Right lobe of liver (tissue), 6 donors: ENCODE measurements around the gene FIS1. TPM values are rescaled to one million over a fixed set of nuclear protein-coding genes. Genes with fewer than 3 reads are reported as not detected.

Source experiments
- ATAC-seq, 4 donors: fragments of 200-7000 bp; cut with Tn5 transposase; one replicate each; pipeline ENCODE4 v1.9.1; 2020; ENCODE audit warnings: mild to moderate bottlenecking in 4 of 4, moderate library complexity in 4 of 4
- DNase-seq, 3 donors: peaks; one replicate each; pipeline ENCODE4 v3.0.0-alpha.2; 2020
- H3K27ac ChIP-seq, 3 donors: fragments of 200-600 bp; one replicate each; pipeline ENCODE4 v1.8.0; 2022
- H3K27me3 ChIP-seq, 2 donors: fragments of 200-600 bp; one replicate each; pipeline ENCODE4 v1.8.0; 2022
- H3K36me3 ChIP-seq, 4 donors: fragments of 200-600 bp; sonication (generic) in 1 of 4; one replicate each; pipeline versions ENCODE4 v1.5.1 to v1.8.0; 2017 to 2022; ENCODE audit warnings: control low read depth in 1 of 4
- H3K4me1 ChIP-seq, 4 donors: fragments of 200-600 bp; sonication (generic) in 1 of 4; one replicate each; pipeline versions ENCODE4 v1.5.1 to v1.8.0; 2017 to 2022; ENCODE audit warnings: control low read depth in 1 of 4
- H3K4me3 ChIP-seq, 3 donors: fragments of 200-600 bp; one replicate each; pipeline ENCODE4 v1.8.0; 2022
- H3K9me3 ChIP-seq, 4 donors: fragments of 200-600 bp; sonication (generic) in 1 of 4; one replicate each; pipeline versions ENCODE4 v1.5.1 to v1.8.0; 2017 to 2022; ENCODE audit warnings: control low read depth in 1 of 4
- POLR2A ChIP-seq: fragments of 450-650 bp; IDR thresholded peaks from one replicate; pipeline ENCODE4 v1.6.1; 2017; ENCODE audit warnings: antibody characterized with exemption, mild to moderate bottlenecking
- WGBS: methylation state at CpG from one replicate; pipeline ENCODE4 v1.1.6; 2018; ENCODE audit warnings: low coverage, low lambda C conversion rate; ENCODE audit not compliant: insufficient coverage; ENCODE audit errors: missing lambda C conversion rate; 5-methylcytosine and 5-hydroxymethylcytosine counted together
- intact Hi-C, 2 donors: fragments of 100-400 bp; cut with DNase I; formaldehyde crosslinking; loops; one replicate each; pipeline versions ENCODE4 v1.11.2 to v1.14.1; 2022
- total RNA-seq, 6 experiments: library from RNA; depleted of rRNA in 2 of 6; stranded (reverse); fragments of >200 nt in 2 of 6; fragmentation: NEBNext Ultra II Directional in 3 of 6; extraction: Animal tissue kit (Norgen Biotek cat#: 25700) in 3 of 6; gene quantifications; one replicate each; pipeline versions ENCODE4 v1.1.0 to v1.2.4, GENCODE V29; 2016 to 2023
- TF ChIP-seq, protein P1 (sequence below), 4 donors: fragments of 200-600 bp in 3 of 4; fragments of 450-650 bp in 1 of 4; IDR thresholded peaks; one replicate each; pipeline versions ENCODE4 v1.5.1 to v1.8.0; 2016 to 2022; ENCODE audit warnings: antibody characterized with exemption in 4 of 4, mild to moderate bottlenecking in 2 of 4
- donor health status: DM: no; HTN: yes; CAD: no.
- donor health status: DM: no; HTN: no; CAD: no.
- donor health status: DM: no; HTN: no; CAD: no.
- donor health status: DM: no; HTN: yes; CAD: no.
- donor health status: DM: no; HTN: yes; CAD: no.

The FIS1 gene
- total RNA-seq, 6 experiments from 2014 or later, result 105 to 228 (median 134) TPM

- TF ChIP-seq POLR2A, result no peak
- TF ChIP-seq, protein P1, sequence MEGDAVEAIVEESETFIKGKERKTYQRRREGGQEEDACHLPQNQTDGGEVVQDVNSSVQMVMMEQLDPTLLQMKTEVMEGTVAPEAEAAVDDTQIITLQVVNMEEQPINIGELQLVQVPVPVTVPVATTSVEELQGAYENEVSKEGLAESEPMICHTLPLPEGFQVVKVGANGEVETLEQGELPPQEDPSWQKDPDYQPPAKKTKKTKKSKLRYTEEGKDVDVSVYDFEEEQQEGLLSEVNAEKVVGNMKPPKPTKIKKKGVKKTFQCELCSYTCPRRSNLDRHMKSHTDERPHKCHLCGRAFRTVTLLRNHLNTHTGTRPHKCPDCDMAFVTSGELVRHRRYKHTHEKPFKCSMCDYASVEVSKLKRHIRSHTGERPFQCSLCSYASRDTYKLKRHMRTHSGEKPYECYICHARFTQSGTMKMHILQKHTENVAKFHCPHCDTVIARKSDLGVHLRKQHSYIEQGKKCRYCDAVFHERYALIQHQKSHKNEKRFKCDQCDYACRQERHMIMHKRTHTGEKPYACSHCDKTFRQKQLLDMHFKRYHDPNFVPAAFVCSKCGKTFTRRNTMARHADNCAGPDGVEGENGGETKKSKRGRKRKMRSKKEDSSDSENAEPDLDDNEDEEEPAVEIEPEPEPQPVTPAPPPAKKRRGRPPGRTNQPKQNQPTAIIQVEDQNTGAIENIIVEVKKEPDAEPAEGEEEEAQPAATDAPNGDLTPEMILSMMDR (IDR thresholded peaks at IDR 0.05), result no peak
- intact Hi-C loops, result no loop called here
- H3K9me3 ChIP-seq, result no peaks in the 10 kb centered on the region
- DNase-seq (no peak), ATAC-seq (no peak)
- H3K4me3 ChIP-seq, result no peak overlapping the region
- H3K27ac ChIP-seq, result no peak overlapping the region
- H3K27me3 ChIP-seq, result no peaks in the 10 kb centered on the region
- H3K36me3 ChIP-seq, result peaks cover 0 to 4% (median under 1%) of the 10 kb centered on the region in 4 donors
- H3K4me1 ChIP-seq, result peaks cover 0 to 47% (median 21%) of the 10 kb centered on the region in 4 donors
- WGBS, result 80% methylated on average over 3 of the region's 5 CpGs
Observed at GRCh38 chr7:101234636-101235035, 10.2 kb downstream of the FIS1 start.

DNA sequence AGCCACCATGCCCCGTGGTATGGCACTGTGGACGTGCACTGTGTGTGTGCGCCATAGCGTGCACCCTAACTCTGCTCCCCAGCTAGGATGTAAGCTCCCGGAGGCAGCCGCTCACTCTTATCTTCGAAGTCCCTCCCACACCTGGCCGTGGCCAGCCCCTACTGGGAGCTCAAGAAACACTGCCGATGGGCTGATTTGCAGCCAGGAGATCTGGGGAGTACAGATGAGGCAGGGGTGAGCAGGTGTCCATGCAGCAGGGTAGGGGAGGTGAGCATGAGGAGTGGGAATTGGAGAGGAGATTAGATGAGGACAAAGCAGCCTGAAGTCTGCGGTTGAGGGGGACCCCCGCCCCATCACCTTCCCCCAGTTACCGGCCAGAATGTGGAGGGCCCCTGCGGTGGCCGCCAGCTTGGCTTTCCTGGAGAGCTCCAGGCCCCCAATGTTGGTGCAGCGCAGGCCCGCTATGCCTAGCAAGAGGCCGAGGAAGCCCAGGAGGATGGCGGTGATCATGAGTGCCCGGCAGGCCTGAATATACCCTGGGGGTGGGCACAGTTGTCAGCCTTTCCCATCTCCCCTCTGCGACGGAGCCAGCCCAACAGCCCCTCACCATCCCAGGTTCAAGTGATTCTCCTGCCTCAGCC is 10.9 kb downstream of the FIS1 start:
- Histone ChIP-seq H3K27ac (no peak overlapping the region), H3K4me3 (no peak overlapping the region), H3K4me1 (peaks cover 0 to 52% (median 22%) of the 10 kb centered on the region in 4 donors), H3K27me3 (no peaks in the 10 kb centered on the region), H3K9me3 (no peaks in the 10 kb centered on the region), H3K36me3 (peaks cover 0 to 4% (median 0%) of the 10 kb centered on the region in 4 donors)
- no peak for ATAC-seq
- WGBS, result 58% methylated on average over 3 of the region's 21 CpGs
- DNase-seq, result no peak
- intact Hi-C loops, result no loop called here
- TF ChIP-seq POLR2A, result no peak
- TF ChIP-seq, protein P1 (IDR thresholded peaks at IDR 0.05), result no peak

- Histone ChIP-seq H3K36me3 (peaks cover 0 to 6% (median 0%) of the 10 kb centered on the region in 4 donors), H3K27ac (peak overlapping the region; percentile 58 to 81 (median 81)), H3K27me3 (no peaks in the 10 kb centered on the region), H3K4me1 (peaks cover 0 to 36% (median 14%) of the 10 kb centered on the region in 4 donors), H3K4me3 (peak overlapping the region; percentile 25 to 50 (median 31)), H3K9me3 (no peaks in the 10 kb centered on the region)
- ATAC-seq, result peak; percentile 56 to 75 (median 65)
- WGBS, result 40% methylated on average over 1 of the region's 52 CpGs
- DNase-seq, result peak in 2 of 3 donors; percentile 50 to 73
- intact Hi-C loops, result no loop called here
- TF ChIP-seq, protein P1 (IDR thresholded peaks at IDR 0.05), result no peak
- no peak for TF ChIP-seq POLR2A
Observed at GRCh38 chr7:101232141-101232850, 12.6 kb downstream of the FIS1 start.

DNA sequence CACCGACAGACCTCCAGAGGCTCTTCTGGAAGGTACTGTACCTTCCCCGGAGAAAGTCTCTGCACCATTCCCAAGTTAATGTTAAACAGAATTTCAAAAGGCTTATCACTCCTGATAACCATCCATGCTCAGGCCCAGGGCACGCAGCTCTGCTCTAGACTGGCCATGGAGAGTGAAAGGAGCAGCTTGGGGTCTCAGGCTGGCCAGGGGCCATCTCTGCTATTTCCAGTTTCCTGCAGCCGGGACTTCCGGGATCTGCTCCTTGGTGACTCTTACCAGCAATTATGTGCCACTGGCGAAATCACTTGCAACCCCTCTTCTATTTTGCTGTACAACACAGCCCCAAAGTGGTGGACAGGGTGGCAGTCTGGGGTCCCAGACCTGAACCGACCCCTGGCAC is 13.2 kb downstream of the FIS1 start:
- peak overlapping the region; percentile 58 to 81 (median 81) for H3K27ac ChIP-seq
- intact Hi-C loops, result no loop called here
- H3K9me3 ChIP-seq, result no peaks in the 10 kb centered on the region
- H3K27me3 ChIP-seq, result no peaks in the 10 kb centered on the region
- peaks cover 0 to 13% (median 0%) of the 10 kb centered on the region in 4 donors for H3K36me3 ChIP-seq
- H3K4me3 ChIP-seq, result peak overlapping the region in 2 of 3 donors; percentile 25 to 50
- DNase-seq, result peak in 1 of 3 donors; percentile 74
- no peak for TF ChIP-seq POLR2A
- TF ChIP-seq, protein P1 (IDR thresholded peaks at IDR 0.05), result no peak
- H3K4me1 ChIP-seq, result peaks cover 0 to 33% (median 12%) of the 10 kb centered on the region in 4 donors
- WGBS, result 38% methylated on average over 6 of the region's 7 CpGs
- ATAC-seq, result peak; percentile 68 to 80 (median 72)
